Measurements from ENCODE around the gene NRN1L.

Gene NRN1L

GRCh38 chr16:67846320-67847063, 38.2 kb upstream of the NRN1L start, which contains the start of gene NUTF2:
Gene NUTF2 (plus strand): TSS chr16:67846933. CDS start chr16:67865131, 18,198 bp downstream.
- Histone ChIP-seq H3K4me2 (ENCODE audit: insufficient read depth, low read length) (peak within 1 kb of the TSS; percentile 79), H3K9ac (ENCODE audit: low read depth, low read length) (peak within 1 kb of the TSS; percentile 95), H3K4me1 (ENCODE audit: insufficient read depth, low read length) (peaks cover 61% of the 10 kb centered on the region), H3K4me3 (ENCODE audit: low read depth in 1 of 2, low read length in 2 of 2) (peak within 1 kb of the TSS; percentile 98 to 99), H3K9me3 (ENCODE audit: insufficient read depth, low read length, severe bottlenecking) (no peaks in the 10 kb centered on the region), H3K36me3 (ENCODE audit: insufficient read depth, low read length) (peaks cover 38% of the 10 kb centered on the region), H3K27ac (ENCODE audit: low read length) (peak within 1 kb of the TSS; percentile 86), H4K20me1 (ENCODE audit: insufficient read depth, low read length) (peaks cover 59% of the 10 kb centered on the region), H2AFZ (ENCODE audit: low read depth, low read length) (peak within 1 kb of the TSS; percentile 75), H3K27me3 (ENCODE audit: insufficient read depth, low read length, poor library complexity) (no peaks in the 10 kb centered on the region), H3K79me2 (ENCODE audit: insufficient read depth, low read length) (peaks cover 84% of the 10 kb centered on the region)
- DNase-seq: peak; percentile 98
- peak; percentile 69 for ATAC-seq (ENCODE audit: insufficient read depth, low read depth)
- TF ChIP-seq EZH2 (IDR thresholded peaks at IDR 0.05; ENCODE audit: borderline replicate concordance, low read depth, low read length, severe bottlenecking): no peak
- TF ChIP-seq, protein P1, sequence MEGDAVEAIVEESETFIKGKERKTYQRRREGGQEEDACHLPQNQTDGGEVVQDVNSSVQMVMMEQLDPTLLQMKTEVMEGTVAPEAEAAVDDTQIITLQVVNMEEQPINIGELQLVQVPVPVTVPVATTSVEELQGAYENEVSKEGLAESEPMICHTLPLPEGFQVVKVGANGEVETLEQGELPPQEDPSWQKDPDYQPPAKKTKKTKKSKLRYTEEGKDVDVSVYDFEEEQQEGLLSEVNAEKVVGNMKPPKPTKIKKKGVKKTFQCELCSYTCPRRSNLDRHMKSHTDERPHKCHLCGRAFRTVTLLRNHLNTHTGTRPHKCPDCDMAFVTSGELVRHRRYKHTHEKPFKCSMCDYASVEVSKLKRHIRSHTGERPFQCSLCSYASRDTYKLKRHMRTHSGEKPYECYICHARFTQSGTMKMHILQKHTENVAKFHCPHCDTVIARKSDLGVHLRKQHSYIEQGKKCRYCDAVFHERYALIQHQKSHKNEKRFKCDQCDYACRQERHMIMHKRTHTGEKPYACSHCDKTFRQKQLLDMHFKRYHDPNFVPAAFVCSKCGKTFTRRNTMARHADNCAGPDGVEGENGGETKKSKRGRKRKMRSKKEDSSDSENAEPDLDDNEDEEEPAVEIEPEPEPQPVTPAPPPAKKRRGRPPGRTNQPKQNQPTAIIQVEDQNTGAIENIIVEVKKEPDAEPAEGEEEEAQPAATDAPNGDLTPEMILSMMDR (IDR thresholded peaks at IDR 0.05; ENCODE audit: borderline replicate concordance, extremely low read depth, low read length, poor library complexity, severe bottlenecking): peak; percentile 1

- ATAC-seq (ENCODE audit: insufficient read depth, low read depth) (peak; percentile 34), DNase-seq (no peak)
- Histone ChIP-seq H3K79me2 (ENCODE audit: insufficient read depth, low read length) (peaks cover 92% of the 10 kb centered on the region), H3K27me3 (ENCODE audit: insufficient read depth, low read length, poor library complexity) (no peaks in the 10 kb centered on the region), H3K4me3 (ENCODE audit: low read depth in 1 of 2, low read length in 2 of 2) (peak within 1 kb of the TSS; percentile 98 to 99), H2AFZ (ENCODE audit: low read depth, low read length) (peak within 1 kb of the TSS; percentile 75), H3K9ac (ENCODE audit: low read depth, low read length) (peak within 1 kb of the TSS; percentile 95), H3K4me2 (ENCODE audit: insufficient read depth, low read length) (peak within 1 kb of the TSS; percentile 79), H3K27ac (ENCODE audit: low read length) (peak within 1 kb of the TSS; percentile 86), H3K36me3 (ENCODE audit: insufficient read depth, low read length) (peaks cover 45% of the 10 kb centered on the region), H3K9me3 (ENCODE audit: insufficient read depth, low read length, severe bottlenecking) (no peaks in the 10 kb centered on the region), H3K4me1 (ENCODE audit: insufficient read depth, low read length) (peaks cover 58% of the 10 kb centered on the region), H4K20me1 (ENCODE audit: insufficient read depth, low read length) (peaks cover 59% of the 10 kb centered on the region)
- no peak for TF ChIP-seq EZH2 (IDR thresholded peaks at IDR 0.05; ENCODE audit: borderline replicate concordance, low read depth, low read length, severe bottlenecking)
- TF ChIP-seq, protein P1 (IDR thresholded peaks at IDR 0.05; ENCODE audit: borderline replicate concordance, extremely low read depth, low read length, poor library complexity, severe bottlenecking): no peak
Measured at GRCh38 chr16:67847064-67847861, 37.4 kb upstream of the NRN1L start, which contains the start of gene CENPT. Gene CENPT (minus strand): TSS chr16:67847693. CDS start chr16:67833859, 13,834 bp downstream.

- Histone ChIP-seq H3K4me2 (ENCODE audit: insufficient read depth, low read length) (peak overlapping the region; percentile 79), H3K4me3 (ENCODE audit: low read depth in 1 of 2, low read length in 2 of 2) (peak overlapping the region; percentile 98 to 99), H3K9ac (ENCODE audit: low read depth, low read length) (peak overlapping the region; percentile 95), H3K27ac (ENCODE audit: low read length) (peak overlapping the region; percentile 86), H3K4me1 (ENCODE audit: insufficient read depth, low read length) (peaks cover 51% of the 10 kb centered on the region), H4K20me1 (ENCODE audit: insufficient read depth, low read length) (peaks cover 57% of the 10 kb centered on the region), H3K9me3 (ENCODE audit: insufficient read depth, low read length, severe bottlenecking) (no peaks in the 10 kb centered on the region), H2AFZ (ENCODE audit: low read depth, low read length) (no peak overlapping the region), H3K36me3 (ENCODE audit: insufficient read depth, low read length) (peaks cover 46% of the 10 kb centered on the region), H3K27me3 (ENCODE audit: insufficient read depth, low read length, poor library complexity) (no peaks in the 10 kb centered on the region), H3K79me2 (ENCODE audit: insufficient read depth, low read length) (peaks cover 92% of the 10 kb centered on the region)
- ATAC-seq (ENCODE audit: insufficient read depth, low read depth): no peak
- DNase-seq: no peak
- no peak for TF ChIP-seq EZH2 (IDR thresholded peaks at IDR 0.05; ENCODE audit: borderline replicate concordance, low read depth, low read length, severe bottlenecking)
- TF ChIP-seq, protein P1 (IDR thresholded peaks at IDR 0.05; ENCODE audit: borderline replicate concordance, extremely low read depth, low read length, poor library complexity, severe bottlenecking): no peak
Measured at GRCh38 chr16:67848118-67848517, 36.6 kb upstream of the NRN1L start.
